OCI-LY7 (cell line): ENCODE measurements around the gene TTLL3.

Source experiments
- CTCF ChIP-seq: fragments of 200-600 bp; sonication (generic); conservative IDR thresholded peaks from 2 replicates; pipeline ENCODE4 v1.5.1; 2014; ENCODE audit warnings: mild to moderate bottlenecking, antibody characterized with exemption, low read length, moderate library complexity, mixed read lengths
- EZH2phosphoT487 ChIP-seq: fragments of 200-600 bp; sonication (generic); IDR thresholded peaks from 2 replicates; pipeline ENCODE4 v1.6.1; 2018; ENCODE audit warnings: low read depth, borderline replicate concordance, mild to moderate bottlenecking, mixed run types, antibody characterized with exemption, low read length, moderate library complexity, mixed read lengths

- TF ChIP-seq CTCF = no peak
- TF ChIP-seq EZH2phosphoT487 = no peak
Measured at GRCh38 chr3:9791127-9791526, 18.9 kb upstream of the TTLL3 start.
